Measurements from ENCODE around the gene STX2. TPM values are rescaled to one million over a fixed set of nuclear protein-coding genes. Genes with fewer than 3 reads are reported as not detected.

STX2 gene
- total RNA-seq, 2 donors from 2014 or later = 5.3 to 11.5 TPM

DNA sequence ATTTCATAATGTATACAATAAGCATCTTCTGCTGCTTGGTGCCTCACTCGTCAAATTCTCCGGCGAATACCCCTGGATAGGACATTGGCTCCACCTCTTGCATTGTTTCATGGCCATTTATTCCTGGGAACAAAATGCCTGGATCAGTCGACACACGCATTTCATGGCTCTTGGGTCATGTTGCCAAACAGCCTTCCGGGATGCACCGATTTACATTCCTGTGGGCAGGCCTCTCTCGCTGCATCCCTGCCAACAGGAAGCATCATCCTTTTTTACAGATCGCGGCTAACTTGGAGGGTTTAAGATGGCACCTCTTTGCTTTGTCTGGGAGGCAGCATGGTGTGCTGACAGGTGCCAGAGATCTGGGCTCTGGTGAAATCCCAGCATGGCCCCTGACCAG is 90.3 kb downstream of the STX2 start:
- Histone ChIP-seq H3K4me3 (no peak overlapping the region), H3K9me3 (no peaks in the 10 kb centered on the region), H3K4me1 (replicated peaks) (no peaks in the 10 kb centered on the region), H3K27me3 (replicated peaks; ENCODE audit: insufficient read depth) (no peaks in the 10 kb centered on the region), H3K27ac (no peak overlapping the region), H3K36me3 (no peaks in the 10 kb centered on the region)
- intact Hi-C loops (cut with DNase I) = loop anchor here (5.0 kb wide), 1 partner anchor 701 kb away; no protein-coding TSS in a partner anchor
- no peak for DNase-seq (ENCODE audit: low spot score)
- 34% methylated on average over 10 of the region's 10 CpGs for WGBS
- TF ChIP-seq POLR2A (IDR thresholded peaks at IDR 0.05) (no peak), POLR2AphosphoS5 (IDR thresholded peaks at IDR 0.05) (no peak)
- TF ChIP-seq, protein P1, sequence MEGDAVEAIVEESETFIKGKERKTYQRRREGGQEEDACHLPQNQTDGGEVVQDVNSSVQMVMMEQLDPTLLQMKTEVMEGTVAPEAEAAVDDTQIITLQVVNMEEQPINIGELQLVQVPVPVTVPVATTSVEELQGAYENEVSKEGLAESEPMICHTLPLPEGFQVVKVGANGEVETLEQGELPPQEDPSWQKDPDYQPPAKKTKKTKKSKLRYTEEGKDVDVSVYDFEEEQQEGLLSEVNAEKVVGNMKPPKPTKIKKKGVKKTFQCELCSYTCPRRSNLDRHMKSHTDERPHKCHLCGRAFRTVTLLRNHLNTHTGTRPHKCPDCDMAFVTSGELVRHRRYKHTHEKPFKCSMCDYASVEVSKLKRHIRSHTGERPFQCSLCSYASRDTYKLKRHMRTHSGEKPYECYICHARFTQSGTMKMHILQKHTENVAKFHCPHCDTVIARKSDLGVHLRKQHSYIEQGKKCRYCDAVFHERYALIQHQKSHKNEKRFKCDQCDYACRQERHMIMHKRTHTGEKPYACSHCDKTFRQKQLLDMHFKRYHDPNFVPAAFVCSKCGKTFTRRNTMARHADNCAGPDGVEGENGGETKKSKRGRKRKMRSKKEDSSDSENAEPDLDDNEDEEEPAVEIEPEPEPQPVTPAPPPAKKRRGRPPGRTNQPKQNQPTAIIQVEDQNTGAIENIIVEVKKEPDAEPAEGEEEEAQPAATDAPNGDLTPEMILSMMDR (IDR thresholded peaks at IDR 0.05) = no peak

DNA sequence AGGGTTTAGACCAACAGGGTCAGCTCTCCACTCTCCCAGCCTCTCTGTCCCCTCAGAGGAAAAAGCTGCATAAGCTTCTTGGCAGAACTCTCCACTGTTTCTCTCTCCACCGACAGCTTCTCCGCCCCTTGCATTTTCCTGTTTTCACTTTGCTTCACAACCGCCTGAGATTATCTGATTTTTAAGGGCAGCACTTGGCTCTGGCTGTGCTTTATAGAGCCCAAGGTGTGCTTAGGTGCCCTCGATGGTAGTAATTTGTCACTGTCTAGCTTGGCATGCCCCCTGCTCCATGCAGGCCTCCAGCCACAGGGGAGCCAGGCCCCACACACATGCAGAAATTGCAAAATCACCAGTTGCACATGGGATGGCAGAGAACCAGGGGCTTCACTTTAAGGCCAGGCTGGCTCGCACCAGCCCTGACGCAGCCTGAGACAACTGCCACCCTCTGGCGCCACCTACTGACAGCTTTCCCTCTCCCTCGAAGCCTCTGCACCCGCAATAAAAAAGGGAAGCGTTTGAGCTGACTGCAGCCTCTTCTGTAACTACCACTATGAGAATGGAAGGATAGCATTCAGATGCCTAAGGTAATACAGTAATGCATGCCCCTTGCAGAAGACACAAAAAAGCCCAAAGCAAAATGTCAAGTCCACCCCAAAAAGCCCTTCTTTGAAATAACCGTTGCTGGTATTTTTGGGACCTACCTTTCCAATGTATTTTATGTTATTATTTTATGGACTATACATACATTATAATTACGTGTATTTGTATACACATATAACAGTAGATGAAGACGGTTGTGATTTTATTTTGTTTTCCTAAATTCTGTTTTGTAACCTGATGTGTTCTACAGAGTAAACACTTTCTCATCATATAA is 90.9 kb downstream of the STX2 start:
- no peaks in the 10 kb centered on the region for H3K36me3 ChIP-seq
- H3K27me3 ChIP-seq (replicated peaks; ENCODE audit: insufficient read depth) = no peaks in the 10 kb centered on the region
- no peak overlapping the region for H3K27ac ChIP-seq
- H3K4me1 ChIP-seq (replicated peaks) = no peaks in the 10 kb centered on the region
- WGBS = 6% methylated on average over 13 of the region's 13 CpGs
- TF ChIP-seq, protein P1 (IDR thresholded peaks at IDR 0.05) = peak; percentile 65 to 80 (median 78)
- no peak for TF ChIP-seq POLR2A (IDR thresholded peaks at IDR 0.05)
- peak; percentile 30 for TF ChIP-seq POLR2AphosphoS5 (IDR thresholded peaks at IDR 0.05)
- H3K4me3 ChIP-seq = no peak overlapping the region
- H3K9me3 ChIP-seq = no peaks in the 10 kb centered on the region
- DNase-seq (ENCODE audit: low spot score) = peak; percentile 76
- intact Hi-C loops (cut with DNase I) = loop anchor here (5.0 kb wide), 1 partner anchor 701 kb away; no protein-coding TSS in a partner anchor

DNA sequence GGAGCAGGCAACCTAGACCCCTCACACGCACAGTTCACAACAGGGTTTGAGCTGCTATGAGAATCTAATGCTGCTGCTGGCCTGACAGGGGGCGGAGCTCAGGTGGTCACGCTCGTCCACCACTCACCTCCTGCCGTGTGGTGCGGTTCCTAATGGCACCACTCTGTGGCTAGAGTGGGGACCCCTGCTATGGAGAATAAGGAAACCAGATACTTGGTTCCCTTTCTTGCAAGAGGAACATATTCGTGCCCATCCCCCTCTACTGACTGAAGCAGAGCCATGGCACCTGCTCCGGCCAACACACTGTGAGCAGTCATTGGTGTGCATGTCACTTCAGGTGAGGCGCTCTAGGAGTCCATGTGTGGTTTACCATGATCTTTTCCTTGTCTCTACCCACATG is 92.5 kb downstream of the STX2 start:
- no peak for DNase-seq (ENCODE audit: low spot score)
- Histone ChIP-seq H3K4me3 (no peak overlapping the region), H3K9me3 (no peaks in the 10 kb centered on the region), H3K27me3 (replicated peaks; ENCODE audit: insufficient read depth) (no peaks in the 10 kb centered on the region), H3K27ac (no peak overlapping the region), H3K4me1 (replicated peaks) (no peaks in the 10 kb centered on the region), H3K36me3 (no peaks in the 10 kb centered on the region)
- TF ChIP-seq POLR2AphosphoS5 (IDR thresholded peaks at IDR 0.05) = no peak
- TF ChIP-seq, protein P1 (IDR thresholded peaks at IDR 0.05) = no peak
- no peak for TF ChIP-seq POLR2A (IDR thresholded peaks at IDR 0.05)
- intact Hi-C loops (cut with DNase I) = loop anchor here (5.0 kb wide), 1 partner anchor 699 kb away; no protein-coding TSS in a partner anchor
- 72% methylated on average over 9 of the region's 9 CpGs for WGBS

DNA sequence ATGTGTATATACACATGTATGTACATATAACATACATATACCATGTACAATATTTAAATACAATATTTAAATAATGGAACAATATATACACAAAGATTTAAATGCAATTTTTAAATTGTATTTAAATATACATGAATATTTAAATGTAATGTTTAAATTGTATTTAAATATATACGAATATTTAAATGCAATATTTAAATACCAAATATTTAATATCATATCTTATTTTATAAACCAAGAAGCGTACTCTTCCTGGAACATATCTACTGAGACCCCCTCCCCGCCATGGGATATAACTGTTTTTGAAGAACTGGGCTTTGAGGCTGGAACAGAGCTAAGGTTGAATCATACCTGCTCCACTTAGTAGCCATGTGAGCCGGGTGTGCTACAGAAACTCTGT is 93.1 kb downstream of the STX2 start:
- intact Hi-C loops (cut with DNase I) = loop anchor here (5.0 kb wide), 1 partner anchor 699 kb away; no protein-coding TSS in a partner anchor
- Histone ChIP-seq H3K27ac (no peak overlapping the region), H3K4me1 (replicated peaks) (no peaks in the 10 kb centered on the region), H3K36me3 (no peaks in the 10 kb centered on the region), H3K27me3 (replicated peaks; ENCODE audit: insufficient read depth) (no peaks in the 10 kb centered on the region), H3K4me3 (no peak overlapping the region), H3K9me3 (no peaks in the 10 kb centered on the region)
- TF ChIP-seq, protein P1 (IDR thresholded peaks at IDR 0.05) = no peak
- TF ChIP-seq POLR2A (IDR thresholded peaks at IDR 0.05) (no peak), POLR2AphosphoS5 (IDR thresholded peaks at IDR 0.05) (no peak)
- WGBS = 94% methylated on average over 4 of the region's 4 CpGs
- no peak for DNase-seq (ENCODE audit: low spot score)

Measured in prostate gland (tissue), 2 donors.